C4-2B (cell line): ENCODE results near the gene LRFN2.

ENCODE experiments used
- H3K27ac ChIP-seq: fragments of 450-650 bp; 2 replicates; pipeline ENCODE4 v1.5.1; 2017
- CTCF ChIP-seq: fragments of 450-650 bp; conservative IDR thresholded peaks from 2 replicates; pipeline ENCODE4 v1.5.1; 2017; ENCODE audit warnings: mild to moderate bottlenecking
- ZFX ChIP-seq: fragments of 450-650 bp; IDR thresholded peaks from 2 replicates; pipeline ENCODE4 v1.6.1; 2017

LRFN2 gene

DNA sequence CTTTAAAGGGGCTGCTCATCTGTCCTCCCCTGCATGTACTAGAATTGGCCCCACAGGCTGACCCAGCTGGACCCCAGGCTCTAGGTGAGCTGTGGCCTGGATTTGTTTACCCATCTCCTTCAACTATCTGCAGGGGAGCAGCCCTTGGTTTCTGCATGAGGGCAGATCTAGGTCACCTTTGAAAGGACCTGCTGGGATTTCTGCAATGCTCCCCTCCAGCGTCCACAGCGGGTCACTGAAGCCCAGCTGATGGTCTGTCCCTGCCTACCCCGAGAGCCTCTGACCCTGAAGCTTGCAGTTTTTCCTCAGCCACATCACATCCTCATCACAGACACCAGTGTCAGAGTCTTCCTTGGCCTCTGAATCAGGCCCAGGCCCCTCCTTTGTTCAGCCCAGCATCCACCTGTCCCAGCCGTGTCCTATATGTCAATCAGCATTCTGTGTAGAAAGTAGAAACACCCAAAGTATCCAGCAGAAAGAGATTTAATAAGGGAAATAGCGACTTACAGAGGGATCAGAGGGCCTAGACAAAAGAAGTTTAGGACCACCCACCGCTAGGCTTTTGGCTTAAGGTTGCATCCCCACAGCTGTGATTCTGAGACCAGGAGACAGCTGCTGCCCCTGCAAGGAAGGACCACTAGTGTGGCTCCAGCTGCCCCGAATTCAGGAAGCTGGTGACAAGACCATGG, 243.1 kb downstream of the LRFN2 start:
- no peak for TF ChIP-seq ZFX
- TF ChIP-seq CTCF = no peak
- no peak overlapping the region for H3K27ac ChIP-seq

- H3K27ac ChIP-seq = no peak overlapping the region
- no peak for TF ChIP-seq CTCF
- no peak for TF ChIP-seq ZFX
These were observed 243.8 kb downstream of the LRFN2 start for GRCh38 chr6:40343318-40343876.

- no peak overlapping the region for H3K27ac ChIP-seq
- no peak for TF ChIP-seq ZFX
- TF ChIP-seq CTCF = no peak
These were observed 244.4 kb downstream of the LRFN2 start for GRCh38 chr6:40342723-40343122.

DNA sequence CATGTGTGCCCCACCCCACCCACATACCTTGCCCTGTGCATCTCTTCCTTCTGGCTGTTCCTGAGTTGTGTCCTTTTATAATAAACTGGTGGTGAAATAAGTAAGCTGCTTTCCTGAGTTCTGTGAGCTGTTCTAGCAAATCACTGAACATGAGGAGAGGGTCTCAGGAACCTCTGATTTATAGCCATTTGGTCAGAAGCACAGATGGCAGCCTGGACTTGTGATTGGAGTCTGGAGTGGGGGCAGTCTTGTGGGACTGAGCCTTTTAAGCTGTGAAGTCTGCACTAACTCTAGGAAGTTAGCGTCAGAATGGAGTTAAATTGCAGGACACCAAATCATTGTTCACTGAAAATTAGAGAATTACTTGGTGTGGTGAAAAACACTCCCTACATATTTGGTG, 245.4 kb downstream of the LRFN2 start:
- H3K27ac ChIP-seq = no peak overlapping the region
- TF ChIP-seq ZFX (no peak), CTCF (no peak)
